ENCODE results near the gene PPP1R9A.

PPP1R9A gene

DNA sequence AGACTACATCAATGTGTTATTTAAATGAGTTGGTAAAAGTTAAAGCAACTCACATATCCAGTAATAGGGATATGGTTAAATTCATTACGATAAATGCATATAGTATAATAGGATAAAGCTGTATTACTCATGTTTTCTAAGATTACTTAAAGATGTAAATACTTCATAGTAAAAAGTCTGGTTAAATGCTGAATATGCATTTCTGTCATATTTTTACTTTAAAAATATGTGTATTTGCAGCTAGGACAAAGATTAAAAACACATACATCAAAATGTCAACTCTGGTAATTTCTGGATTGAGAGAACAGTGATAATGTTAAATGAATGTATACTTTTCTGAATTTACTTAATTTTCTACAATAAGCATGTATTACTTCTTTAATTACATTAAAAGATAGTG is 15.1 kb downstream of the PPP1R9A start:
- DNase-seq (no peak), ATAC-seq (ENCODE audit: insufficient read depth, low read depth) (no peak)
- Histone ChIP-seq H2AFZ (ENCODE audit: low read depth, low read length) (no peak overlapping the region), H3K4me1 (ENCODE audit: insufficient read depth, low read length) (no peaks in the 10 kb centered on the region), H4K20me1 (ENCODE audit: insufficient read depth, low read length) (no peaks in the 10 kb centered on the region), H3K79me2 (ENCODE audit: insufficient read depth, low read length) (no peaks in the 10 kb centered on the region), H3K4me2 (ENCODE audit: insufficient read depth, low read length) (no peak overlapping the region), H3K36me3 (ENCODE audit: insufficient read depth, low read length) (no peaks in the 10 kb centered on the region), H3K4me3 (ENCODE audit: low read depth in 1 of 2, low read length in 2 of 2) (no peak overlapping the region), H3K27me3 (ENCODE audit: insufficient read depth, low read length, poor library complexity) (no peaks in the 10 kb centered on the region), H3K9me3 (ENCODE audit: insufficient read depth, low read length, severe bottlenecking) (no peaks in the 10 kb centered on the region), H3K27ac (ENCODE audit: low read length) (no peak overlapping the region), H3K9ac (ENCODE audit: low read depth, low read length) (no peak overlapping the region)
- TF ChIP-seq, protein P1, sequence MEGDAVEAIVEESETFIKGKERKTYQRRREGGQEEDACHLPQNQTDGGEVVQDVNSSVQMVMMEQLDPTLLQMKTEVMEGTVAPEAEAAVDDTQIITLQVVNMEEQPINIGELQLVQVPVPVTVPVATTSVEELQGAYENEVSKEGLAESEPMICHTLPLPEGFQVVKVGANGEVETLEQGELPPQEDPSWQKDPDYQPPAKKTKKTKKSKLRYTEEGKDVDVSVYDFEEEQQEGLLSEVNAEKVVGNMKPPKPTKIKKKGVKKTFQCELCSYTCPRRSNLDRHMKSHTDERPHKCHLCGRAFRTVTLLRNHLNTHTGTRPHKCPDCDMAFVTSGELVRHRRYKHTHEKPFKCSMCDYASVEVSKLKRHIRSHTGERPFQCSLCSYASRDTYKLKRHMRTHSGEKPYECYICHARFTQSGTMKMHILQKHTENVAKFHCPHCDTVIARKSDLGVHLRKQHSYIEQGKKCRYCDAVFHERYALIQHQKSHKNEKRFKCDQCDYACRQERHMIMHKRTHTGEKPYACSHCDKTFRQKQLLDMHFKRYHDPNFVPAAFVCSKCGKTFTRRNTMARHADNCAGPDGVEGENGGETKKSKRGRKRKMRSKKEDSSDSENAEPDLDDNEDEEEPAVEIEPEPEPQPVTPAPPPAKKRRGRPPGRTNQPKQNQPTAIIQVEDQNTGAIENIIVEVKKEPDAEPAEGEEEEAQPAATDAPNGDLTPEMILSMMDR (IDR thresholded peaks at IDR 0.05; ENCODE audit: borderline replicate concordance, extremely low read depth, low read length, poor library complexity, severe bottlenecking): no peak
- no peak for TF ChIP-seq EZH2 (IDR thresholded peaks at IDR 0.05; ENCODE audit: borderline replicate concordance, low read depth, low read length, severe bottlenecking)

DNA sequence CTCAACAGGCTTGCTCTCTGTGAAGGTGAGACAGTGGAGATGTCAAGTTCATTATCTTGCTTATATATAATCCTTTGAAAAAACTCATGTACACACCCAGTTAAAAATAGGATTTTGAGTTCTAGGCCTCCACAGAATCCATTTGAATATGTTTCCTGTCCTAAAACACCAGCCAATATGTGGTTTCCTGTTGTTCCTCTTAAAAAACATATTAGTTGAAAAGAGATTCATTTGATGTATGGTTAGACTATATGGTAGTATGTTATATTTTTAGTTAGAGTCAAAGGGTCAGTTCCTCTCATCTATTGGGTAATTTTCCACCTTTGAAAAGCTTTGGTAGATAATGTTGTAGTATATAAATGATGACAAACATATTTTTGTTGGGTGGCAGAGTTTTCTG is 16.0 kb downstream of the PPP1R9A start:
- H3K4me2 ChIP-seq (ENCODE audit: insufficient read depth, low read length): no peak overlapping the region
- H3K27me3 ChIP-seq (ENCODE audit: insufficient read depth, low read length, poor library complexity): no peaks in the 10 kb centered on the region
- DNase-seq (no peak), ATAC-seq (ENCODE audit: insufficient read depth, low read depth) (no peak)
- H3K9ac ChIP-seq (ENCODE audit: low read depth, low read length): no peak overlapping the region
- H3K4me1 ChIP-seq (ENCODE audit: insufficient read depth, low read length): no peaks in the 10 kb centered on the region
- no peak overlapping the region for H2AFZ ChIP-seq (ENCODE audit: low read depth, low read length)
- no peak overlapping the region for H3K4me3 ChIP-seq (ENCODE audit: low read depth in 1 of 2, low read length in 2 of 2)
- H3K27ac ChIP-seq (ENCODE audit: low read length): no peak overlapping the region
- H3K79me2 ChIP-seq (ENCODE audit: insufficient read depth, low read length): no peaks in the 10 kb centered on the region
- H3K9me3 ChIP-seq (ENCODE audit: insufficient read depth, low read length, severe bottlenecking): no peaks in the 10 kb centered on the region
- TF ChIP-seq, protein P1 (IDR thresholded peaks at IDR 0.05; ENCODE audit: borderline replicate concordance, extremely low read depth, low read length, poor library complexity, severe bottlenecking): no peak
- TF ChIP-seq EZH2 (IDR thresholded peaks at IDR 0.05; ENCODE audit: borderline replicate concordance, low read depth, low read length, severe bottlenecking): no peak
- H3K36me3 ChIP-seq (ENCODE audit: insufficient read depth, low read length): no peaks in the 10 kb centered on the region
- no peaks in the 10 kb centered on the region for H4K20me1 ChIP-seq (ENCODE audit: insufficient read depth, low read length)

DNA sequence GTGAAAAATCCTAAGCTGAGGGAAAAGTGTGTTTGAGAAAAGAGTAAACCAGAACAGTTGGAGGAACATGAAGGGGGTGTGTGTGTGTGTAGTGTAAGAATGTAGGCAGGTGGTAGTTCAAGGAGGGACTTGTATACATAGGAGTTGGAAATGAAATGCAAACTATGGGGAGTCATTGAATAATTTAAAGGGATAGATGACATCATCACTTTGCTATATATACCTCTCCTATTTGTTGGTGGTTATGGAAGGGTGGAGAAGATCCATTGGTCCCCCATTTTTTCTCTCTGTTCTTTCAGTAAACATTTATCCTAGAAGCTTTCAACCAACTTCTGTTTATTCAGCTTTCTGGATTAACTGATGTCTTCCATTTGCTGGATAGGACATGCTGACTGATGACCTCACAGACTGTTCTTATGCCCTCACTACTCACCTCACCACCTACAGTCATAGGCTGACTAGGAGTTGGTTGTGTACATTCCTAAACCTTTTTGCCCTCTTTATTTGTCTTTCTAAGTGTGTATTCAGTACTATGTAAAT is 20.8 kb downstream of the PPP1R9A start:
- no peak overlapping the region for H3K4me3 ChIP-seq (ENCODE audit: low read depth in 1 of 2, low read length in 2 of 2)
- DNase-seq (no peak), ATAC-seq (ENCODE audit: insufficient read depth, low read depth) (no peak)
- no peaks in the 10 kb centered on the region for H4K20me1 ChIP-seq (ENCODE audit: insufficient read depth, low read length)
- H3K4me2 ChIP-seq (ENCODE audit: insufficient read depth, low read length): no peak overlapping the region
- H3K9me3 ChIP-seq (ENCODE audit: insufficient read depth, low read length, severe bottlenecking): no peaks in the 10 kb centered on the region
- no peak for TF ChIP-seq EZH2 (IDR thresholded peaks at IDR 0.05; ENCODE audit: borderline replicate concordance, low read depth, low read length, severe bottlenecking)
- TF ChIP-seq, protein P1 (IDR thresholded peaks at IDR 0.05; ENCODE audit: borderline replicate concordance, extremely low read depth, low read length, poor library complexity, severe bottlenecking): no peak
- H3K27me3 ChIP-seq (ENCODE audit: insufficient read depth, low read length, poor library complexity): no peaks in the 10 kb centered on the region
- no peak overlapping the region for H3K27ac ChIP-seq (ENCODE audit: low read length)
- H3K9ac ChIP-seq (ENCODE audit: low read depth, low read length): no peak overlapping the region
- no peaks in the 10 kb centered on the region for H3K79me2 ChIP-seq (ENCODE audit: insufficient read depth, low read length)
- H3K4me1 ChIP-seq (ENCODE audit: insufficient read depth, low read length): no peaks in the 10 kb centered on the region
- H2AFZ ChIP-seq (ENCODE audit: low read depth, low read length): no peak overlapping the region
- no peaks in the 10 kb centered on the region for H3K36me3 ChIP-seq (ENCODE audit: insufficient read depth, low read length)
